ENCODE measurements around the gene PTPRH. TPM values are rescaled to one million over a fixed set of nuclear protein-coding genes. Genes with fewer than 3 reads are reported as not detected.

PTPRH gene
- total RNA-seq, 1 donor from 2014 or later, result 0.16 TPM

GRCh38 chr19:55250262-55251036 is 41.1 kb upstream of the PTPRH start:
- H3K4me3 Mint-ChIP-seq, result peak overlapping the region; percentile 84
- no peaks in the 10 kb centered on the region for H3K9me3 Mint-ChIP-seq
- H3K4me1 Mint-ChIP-seq (ENCODE audit: low read depth), result peaks cover 58% of the 10 kb centered on the region

GRCh38 chr19:55249841-55250240 is 40.5 kb upstream of the PTPRH start:
- Mint-ChIP-seq H3K27me3 (ENCODE audit: insufficient read depth) (no peaks in the 10 kb centered on the region), H3K36me3 (ENCODE audit: low read depth) (peaks cover 14% of the 10 kb centered on the region), H3K27ac (no peak overlapping the region), H3K4me3 (no peak overlapping the region), H3K9me3 (no peaks in the 10 kb centered on the region), H3K4me1 (ENCODE audit: low read depth) (peaks cover 52% of the 10 kb centered on the region)
- DNase-seq (ENCODE audit: low spot score), result no peak
- intact Hi-C loops (cut with micrococcal nuclease), result loop anchor here (10.0 kb wide), 1 partner anchor 165 kb away; no protein-coding TSS in a partner anchor

More at GRCh38 chr19:55250262-55251036, 41.1 kb upstream of the PTPRH start:
- Mint-ChIP-seq H3K27ac (peak overlapping the region; percentile 96), H3K27me3 (ENCODE audit: insufficient read depth) (no peaks in the 10 kb centered on the region), H3K36me3 (ENCODE audit: low read depth) (peaks cover 19% of the 10 kb centered on the region)
- intact Hi-C loops (cut with micrococcal nuclease), result loop anchor here (10.0 kb wide), 1 partner anchor 166 kb away; no protein-coding TSS in a partner anchor
- no peak for DNase-seq (ENCODE audit: low spot score)

- no peaks in the 10 kb centered on the region for H3K27me3 Mint-ChIP-seq (ENCODE audit: insufficient read depth)
- H3K27ac Mint-ChIP-seq, result peak overlapping the region; percentile 40
- H3K4me3 Mint-ChIP-seq, result no peak overlapping the region
- no peak for DNase-seq (ENCODE audit: low spot score)
- H3K36me3 Mint-ChIP-seq (ENCODE audit: low read depth), result peaks cover 18% of the 10 kb centered on the region
- intact Hi-C loops (cut with micrococcal nuclease), result loop anchor here (1.0 kb wide), 1 partner anchor 226 kb away; no protein-coding TSS in a partner anchor
- H3K4me1 Mint-ChIP-seq (ENCODE audit: low read depth), result peaks cover 43% of the 10 kb centered on the region
- H3K9me3 Mint-ChIP-seq, result no peaks in the 10 kb centered on the region
Measured at GRCh38 chr19:55248704-55249103, 39.4 kb upstream of the PTPRH start.

GRCh38 chr19:55248166-55248675 is 38.9 kb upstream of the PTPRH start:
- Mint-ChIP-seq H3K9me3 (no peaks in the 10 kb centered on the region), H3K4me1 (ENCODE audit: low read depth) (peaks cover 38% of the 10 kb centered on the region), H3K4me3 (no peak overlapping the region), H3K36me3 (ENCODE audit: low read depth) (peaks cover 18% of the 10 kb centered on the region), H3K27ac (peak overlapping the region; percentile 40), H3K27me3 (ENCODE audit: insufficient read depth) (no peaks in the 10 kb centered on the region)
- intact Hi-C loops (cut with micrococcal nuclease), result loop anchor here (1.0 kb wide), 1 partner anchor 226 kb away; no protein-coding TSS in a partner anchor
- DNase-seq (ENCODE audit: low spot score), result no peak

- no peak overlapping the region for H3K27ac Mint-ChIP-seq
- no peaks in the 10 kb centered on the region for H3K27me3 Mint-ChIP-seq (ENCODE audit: insufficient read depth)
- intact Hi-C loops (cut with micrococcal nuclease), result loop anchor here (1.0 kb wide), 1 partner anchor 227 kb away; no protein-coding TSS in a partner anchor
- H3K4me1 Mint-ChIP-seq (ENCODE audit: low read depth), result peaks cover 35% of the 10 kb centered on the region
- DNase-seq (ENCODE audit: low spot score), result no peak
- peaks cover 20% of the 10 kb centered on the region for H3K36me3 Mint-ChIP-seq (ENCODE audit: low read depth)
- H3K4me3 Mint-ChIP-seq, result no peak overlapping the region
- no peaks in the 10 kb centered on the region for H3K9me3 Mint-ChIP-seq
Measured at GRCh38 chr19:55247621-55248099, 38.4 kb upstream of the PTPRH start.

GRCh38 chr19:55246462-55247451 is 37.5 kb upstream of the PTPRH start:
- H3K4me3 Mint-ChIP-seq, result no peak overlapping the region
- intact Hi-C loops (cut with micrococcal nuclease), result no loop called here
- H3K9me3 Mint-ChIP-seq, result no peaks in the 10 kb centered on the region
- H3K36me3 Mint-ChIP-seq (ENCODE audit: low read depth), result peaks cover 23% of the 10 kb centered on the region
- no peak overlapping the region for H3K27ac Mint-ChIP-seq
- DNase-seq (ENCODE audit: low spot score), result no peak
- H3K27me3 Mint-ChIP-seq (ENCODE audit: insufficient read depth), result no peaks in the 10 kb centered on the region
- H3K4me1 Mint-ChIP-seq (ENCODE audit: low read depth), result peaks cover 29% of the 10 kb centered on the region

- no peak for DNase-seq (ENCODE audit: low spot score)
- H3K4me3 Mint-ChIP-seq, result no peak overlapping the region
- H3K9me3 Mint-ChIP-seq, result no peaks in the 10 kb centered on the region
- H3K27ac Mint-ChIP-seq, result no peak overlapping the region
- H3K27me3 Mint-ChIP-seq (ENCODE audit: insufficient read depth), result no peaks in the 10 kb centered on the region
- peaks cover 16% of the 10 kb centered on the region for H3K4me1 Mint-ChIP-seq (ENCODE audit: low read depth)
- peaks cover 21% of the 10 kb centered on the region for H3K36me3 Mint-ChIP-seq (ENCODE audit: low read depth)
- intact Hi-C loops (cut with micrococcal nuclease), result no loop called here
Measured at GRCh38 chr19:55245236-55245904, 36.1 kb upstream of the PTPRH start.

GRCh38 chr19:55244004-55244680 is 34.8 kb upstream of the PTPRH start:
- Mint-ChIP-seq H3K9me3 (no peaks in the 10 kb centered on the region), H3K36me3 (ENCODE audit: low read depth) (peaks cover 22% of the 10 kb centered on the region), H3K4me1 (ENCODE audit: low read depth) (peaks cover 16% of the 10 kb centered on the region), H3K27me3 (ENCODE audit: insufficient read depth) (no peaks in the 10 kb centered on the region), H3K27ac (no peak overlapping the region), H3K4me3 (no peak overlapping the region)
- intact Hi-C loops (cut with micrococcal nuclease), result no loop called here
- no peak for DNase-seq (ENCODE audit: low spot score)

GRCh38 chr19:55242517-55242916 is 33.2 kb upstream of the PTPRH start:
- Mint-ChIP-seq H3K36me3 (ENCODE audit: low read depth) (peaks cover 29% of the 10 kb centered on the region), H3K4me3 (no peak overlapping the region), H3K9me3 (no peaks in the 10 kb centered on the region), H3K27me3 (ENCODE audit: insufficient read depth) (no peaks in the 10 kb centered on the region), H3K27ac (no peak overlapping the region), H3K4me1 (ENCODE audit: low read depth) (peaks cover 5% of the 10 kb centered on the region)
- intact Hi-C loops (cut with micrococcal nuclease), result no loop called here
- DNase-seq (ENCODE audit: low spot score), result no peak

- H3K27ac Mint-ChIP-seq, result no peak overlapping the region
- H3K9me3 Mint-ChIP-seq, result no peaks in the 10 kb centered on the region
- no peaks in the 10 kb centered on the region for H3K27me3 Mint-ChIP-seq (ENCODE audit: insufficient read depth)
- H3K4me3 Mint-ChIP-seq, result no peak overlapping the region
- H3K36me3 Mint-ChIP-seq (ENCODE audit: low read depth), result peaks cover 34% of the 10 kb centered on the region
- H3K4me1 Mint-ChIP-seq (ENCODE audit: low read depth), result peaks cover 5% of the 10 kb centered on the region
- DNase-seq (ENCODE audit: low spot score), result no peak
- intact Hi-C loops (cut with micrococcal nuclease), result no loop called here
Measured at GRCh38 chr19:55241935-55242464, 32.7 kb upstream of the PTPRH start.

- Mint-ChIP-seq H3K4me1 (ENCODE audit: low read depth) (peaks cover 5% of the 10 kb centered on the region), H3K27me3 (ENCODE audit: insufficient read depth) (no peaks in the 10 kb centered on the region)
Measured at GRCh38 chr19:55241143-55241934, 32.0 kb upstream of the PTPRH start.

More at GRCh38 chr19:55241143-55241934, 32.0 kb upstream of the PTPRH start:
- no peak for DNase-seq (ENCODE audit: low spot score)
- intact Hi-C loops (cut with micrococcal nuclease), result no loop called here
- Mint-ChIP-seq H3K9me3 (no peaks in the 10 kb centered on the region), H3K4me3 (no peak overlapping the region), H3K27ac (no peak overlapping the region), H3K36me3 (ENCODE audit: low read depth) (peaks cover 40% of the 10 kb centered on the region)

Measured in activated T-helper 1 cell treated with anti-CD3 and anti-CD28 coated beads, Interleukin-12 subunit alpha, Interleukin-12 subunit beta, Interleukin-2, Interleukin-4 antibody, amounts not matched to agents 30 ng/mL and 10 ng/mL and 1 ng/mL, durations not matched to agents 14 hours and 24 hours and 36 hours (primary cell).